Aorta (tissue), 5 donors: ENCODE results near the gene PNLIPRP2. TPM values are rescaled to one million over a fixed set of nuclear protein-coding genes. Genes with fewer than 3 reads are reported as not detected.

ENCODE experiments used
- ATAC-seq: fragments of 200-7000 bp; cut with Tn5 transposase; one replicate; pipeline ENCODE4 v1.9.1; 2022; ENCODE audit warnings: moderate library complexity; ENCODE audit not compliant: low FRiP score
- DNase-seq, 2 donors: peaks; one replicate each; pipeline ENCODE4 v3.0.0-alpha.2; 2020
- H3K27ac ChIP-seq, 2 donors: one replicate each; pipeline ENCODE4 v1.5.1; 2013; ENCODE audit warnings: low read length in 2 of 2, mild to moderate bottlenecking in 2 of 2, moderate library complexity in 2 of 2, control low read depth in 1 of 2, inconsistent platforms in 1 of 2, low read depth in 1 of 2
- H3K27me3 ChIP-seq, 2 donors: one replicate each; pipeline ENCODE4 v1.6.1; 2013; ENCODE audit warnings: control low read depth in 1 of 2, low read length in 1 of 2, mild to moderate bottlenecking in 1 of 2, moderate library complexity in 1 of 2; ENCODE audit not compliant: insufficient read depth in 2 of 2, control insufficient read depth in 1 of 2
- H3K36me3 ChIP-seq, 2 donors: one replicate each; pipeline ENCODE4 v1.6.1; 2013; ENCODE audit warnings: control low read depth in 1 of 2, low read length in 1 of 2, mild to moderate bottlenecking in 1 of 2; ENCODE audit not compliant: insufficient read depth in 2 of 2, control insufficient read depth in 1 of 2
- H3K4me1 ChIP-seq, 2 donors: one replicate each; pipeline ENCODE4 v1.6.1; 2013; ENCODE audit warnings: low read length in 2 of 2, control low read depth in 1 of 2, mild to moderate bottlenecking in 1 of 2, moderate library complexity in 1 of 2; ENCODE audit not compliant: insufficient read depth in 2 of 2, control insufficient read depth in 1 of 2
- H3K4me3 ChIP-seq, 2 donors: one replicate each; pipeline ENCODE4 v1.5.1; 2013; ENCODE audit warnings: low read length in 2 of 2, control low read depth in 1 of 2, mild to moderate bottlenecking in 1 of 2
- H3K9me3 ChIP-seq: one replicate; pipeline ENCODE4 v1.6.1; 2013; ENCODE audit warnings: mild to moderate bottlenecking, low read length; ENCODE audit not compliant: control insufficient read depth
- WGBS, 2 donors: extraction: QIAGEN DNeasy Blood & Tissue Kit; methylation state at CpG; one replicate each; pipeline ENCODE4 v1.1.7; 2013; 5-methylcytosine and 5-hydroxymethylcytosine counted together
- intact Hi-C, 2 donors: fragments of 100-400 bp; cut with DNase I; formaldehyde crosslinking; loops; one replicate each; pipeline versions ENCODE4 v1.14.2 to v1.15.0; 2022
- polyA plus RNA-seq, 2 donors: library from polyadenylated mRNA; stranded (reverse); fragments of 200-250 nt; gene quantifications; one replicate each; pipeline ENCODE4 v1.2.3, GENCODE V29; 2013
- total RNA-seq, 2 donors: library from RNA; stranded (reverse); fragmentation: NEBNext Ultra II Directional; extraction: Animal tissue kit (Norgen Biotek cat#: 25700); gene quantifications; one replicate each; pipeline ENCODE4 v1.2.1, GENCODE V29; 2021
- donor health status: healthy with polysubstance abuse.
- donor health status: Bipolar disorder and iron deficiency.
- donor health status: DM: no; HTN: no; CAD: no.
- donor health status: DM: no; HTN: no; CAD: no.
- donor health status: DM: yes; HTN: yes; CAD: no.

Gene PNLIPRP2
- total and polyA plus RNA-seq, 4 donors = 0.77 to 4.3 (median 1.2) TPM; not detected in 1

DNA sequence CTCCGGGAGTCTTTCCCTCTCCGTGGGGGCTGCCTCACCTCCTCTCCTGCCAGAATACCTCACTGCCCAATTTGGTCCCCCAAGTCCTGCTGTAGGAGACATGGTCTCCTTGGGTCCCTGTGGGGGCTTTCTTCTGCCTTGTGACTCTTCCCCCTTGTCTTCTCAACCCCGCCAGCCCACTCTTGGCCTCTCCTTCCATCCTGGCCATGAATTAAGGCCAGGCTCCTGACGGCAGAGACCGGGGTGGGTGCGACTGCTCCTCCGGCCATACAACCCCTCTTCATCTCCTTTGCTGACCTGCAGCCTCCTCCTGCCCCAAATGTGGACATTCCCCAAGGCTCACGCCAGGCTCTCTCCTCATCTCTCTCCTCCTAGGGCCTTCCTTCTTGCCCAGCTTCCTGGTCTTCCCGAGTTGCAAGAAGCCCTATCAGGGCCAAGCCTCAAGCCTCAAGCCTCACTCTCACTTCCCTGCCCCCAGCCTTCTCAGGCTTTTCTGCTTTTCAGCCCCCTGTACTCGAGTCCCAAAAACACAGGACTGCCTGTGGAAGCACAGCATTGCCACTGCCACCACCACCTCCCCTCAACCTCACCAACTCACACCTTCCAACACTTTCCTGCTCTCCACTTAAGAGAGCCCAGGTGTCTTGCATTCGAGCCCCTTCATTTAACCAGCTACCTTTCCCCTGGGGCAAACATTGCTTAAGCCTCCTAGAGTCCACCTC, 1.3 kb downstream of the PNLIPRP2 start:
- Histone ChIP-seq H3K4me1 (no peaks in the 10 kb centered on the region), H3K27me3 (no peaks in the 10 kb centered on the region), H3K9me3 (no peaks in the 10 kb centered on the region), H3K36me3 (no peaks in the 10 kb centered on the region), H3K4me3 (no peak overlapping the region), H3K27ac (no peak overlapping the region)
- no peak for DNase-seq
- no peak for ATAC-seq
- intact Hi-C loops = no loop called here
- 86 to 88% methylated on average over 11 of the region's 11 CpGs for WGBS, 2 donors

DNA sequence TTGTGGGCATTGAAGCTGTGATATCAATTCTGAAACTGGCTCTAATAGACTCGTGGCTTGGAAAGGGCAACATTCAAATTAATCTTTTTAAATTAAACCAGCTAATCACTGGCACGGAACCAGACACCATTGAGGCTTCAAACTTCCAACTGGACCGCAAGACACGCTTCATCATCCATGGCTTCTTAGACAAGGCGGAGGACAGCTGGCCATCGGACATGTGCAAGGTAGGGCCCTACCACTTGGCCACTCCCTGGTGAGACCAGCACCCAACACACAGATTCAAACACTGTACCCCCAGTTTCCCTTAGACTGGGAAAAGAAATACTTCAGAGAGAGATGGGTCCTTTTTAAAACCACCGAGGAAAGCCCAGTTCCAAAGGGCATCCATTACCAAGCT, 5.1 kb downstream of the PNLIPRP2 start:
- intact Hi-C loops = no loop called here
- no peak for ATAC-seq
- Histone ChIP-seq H3K27ac (no peak overlapping the region), H3K9me3 (no peaks in the 10 kb centered on the region), H3K4me1 (no peaks in the 10 kb centered on the region), H3K4me3 (no peak overlapping the region), H3K36me3 (no peaks in the 10 kb centered on the region), H3K27me3 (no peaks in the 10 kb centered on the region)
- DNase-seq = no peak
- WGBS, 2 donors = 91% methylated on average over 7 of the region's 7 CpGs

GRCh38 chr10:116626815-116627214, 6.1 kb downstream of the PNLIPRP2 start:
- Histone ChIP-seq H3K27me3 (no peaks in the 10 kb centered on the region), H3K4me1 (no peaks in the 10 kb centered on the region), H3K27ac (no peak overlapping the region), H3K4me3 (no peak overlapping the region), H3K36me3 (no peaks in the 10 kb centered on the region), H3K9me3 (no peaks in the 10 kb centered on the region)
- DNase-seq = no peak
- ATAC-seq = no peak
- intact Hi-C loops = no loop called here
- 73 to 75% methylated on average over 9 of the region's 9 CpGs for WGBS, 2 donors

DNA sequence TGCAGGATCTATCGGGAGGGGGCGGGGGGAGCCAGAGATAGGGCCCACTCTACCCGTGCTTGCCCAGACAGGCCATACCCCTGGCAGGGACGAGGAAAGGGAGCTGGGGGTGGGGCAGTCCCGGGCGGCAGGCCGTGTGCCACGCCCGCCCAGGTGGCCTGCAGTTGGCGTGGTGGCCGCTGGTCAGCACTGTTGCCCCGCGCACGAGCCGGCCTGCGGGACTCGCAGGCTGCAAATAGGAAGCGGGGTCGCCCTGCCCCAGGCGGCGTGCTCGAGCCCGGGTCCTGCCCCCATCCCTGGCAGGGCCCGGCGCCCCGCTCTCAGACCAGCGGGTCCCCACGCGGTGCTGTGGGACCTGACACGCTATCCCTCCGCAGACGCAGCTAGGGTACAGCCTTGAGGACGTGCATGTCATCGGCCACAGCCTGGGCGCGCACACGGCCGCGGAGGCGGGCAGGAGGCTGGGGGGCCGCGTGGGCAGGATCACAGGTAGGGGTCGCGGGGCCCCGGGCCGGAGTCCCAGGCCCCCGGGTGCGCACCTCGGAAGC, 6.7 kb downstream of the PNLIPRP2 start:
- peak; percentile 45 for ATAC-seq
- no peak for DNase-seq

GRCh38 chr10:116629340-116629739, 8.6 kb downstream of the PNLIPRP2 start:
- 75 to 80% methylated on average over 4 of the region's 4 CpGs for WGBS, 2 donors
- no peak for ATAC-seq
- intact Hi-C loops = no loop called here

More for the DNA sequence above, 6.7 kb downstream of the PNLIPRP2 start:
- Histone ChIP-seq H3K36me3 (no peaks in the 10 kb centered on the region), H3K27ac (no peak overlapping the region), H3K9me3 (no peaks in the 10 kb centered on the region), H3K4me1 (no peaks in the 10 kb centered on the region), H3K27me3 (no peaks in the 10 kb centered on the region), H3K4me3 (no peak overlapping the region)
- intact Hi-C loops = no loop called here
- 2 to 4% methylated on average over 39 to 49 of the region's 49 CpGs for WGBS, 2 donors

GRCh38 chr10:116630020-116630419, 9.3 kb downstream of the PNLIPRP2 start:
- Histone ChIP-seq H3K4me1 (no peaks in the 10 kb centered on the region), H3K27ac (no peak overlapping the region), H3K9me3 (no peaks in the 10 kb centered on the region), H3K36me3 (no peaks in the 10 kb centered on the region), H3K27me3 (no peaks in the 10 kb centered on the region), H3K4me3 (no peak overlapping the region)
- 43 to 54% methylated on average over 2 of the region's 2 CpGs for WGBS, 2 donors
- intact Hi-C loops = no loop called here
- ATAC-seq (no peak), DNase-seq (no peak)

More at GRCh38 chr10:116629340-116629739, 8.6 kb downstream of the PNLIPRP2 start:
- H3K27ac ChIP-seq = no peak overlapping the region
- DNase-seq = no peak
- no peaks in the 10 kb centered on the region for H3K36me3 ChIP-seq
- H3K9me3 ChIP-seq = no peaks in the 10 kb centered on the region
- H3K4me3 ChIP-seq = no peak overlapping the region
- no peaks in the 10 kb centered on the region for H3K4me1 ChIP-seq
- no peaks in the 10 kb centered on the region for H3K27me3 ChIP-seq

GRCh38 chr10:116631871-116632295, 11.1 kb downstream of the PNLIPRP2 start:
- ATAC-seq = no peak
- no peak overlapping the region for H3K27ac ChIP-seq
- H3K4me1 ChIP-seq = no peaks in the 10 kb centered on the region
- H3K9me3 ChIP-seq = no peaks in the 10 kb centered on the region
- H3K4me3 ChIP-seq = no peak overlapping the region
- intact Hi-C loops = no loop called here
- DNase-seq = no peak
- H3K27me3 ChIP-seq = no peaks in the 10 kb centered on the region
- no peaks in the 10 kb centered on the region for H3K36me3 ChIP-seq
- WGBS, 2 donors = 89 to 90% methylated on average over 6 of the region's 6 CpGs

- H3K27ac ChIP-seq = no peak overlapping the region
- H3K4me3 ChIP-seq = no peak overlapping the region
- H3K9me3 ChIP-seq = no peaks in the 10 kb centered on the region
- WGBS, 2 donors = 91 to 93% methylated on average over 17 of the region's 17 CpGs
- no peaks in the 10 kb centered on the region for H3K4me1 ChIP-seq
- DNase-seq (no peak), ATAC-seq (no peak)
- H3K36me3 ChIP-seq = no peaks in the 10 kb centered on the region
- no peaks in the 10 kb centered on the region for H3K27me3 ChIP-seq
- intact Hi-C loops = no loop called here
These were observed 12.0 kb downstream of the PNLIPRP2 start for GRCh38 chr10:116632596-116633215.

DNA sequence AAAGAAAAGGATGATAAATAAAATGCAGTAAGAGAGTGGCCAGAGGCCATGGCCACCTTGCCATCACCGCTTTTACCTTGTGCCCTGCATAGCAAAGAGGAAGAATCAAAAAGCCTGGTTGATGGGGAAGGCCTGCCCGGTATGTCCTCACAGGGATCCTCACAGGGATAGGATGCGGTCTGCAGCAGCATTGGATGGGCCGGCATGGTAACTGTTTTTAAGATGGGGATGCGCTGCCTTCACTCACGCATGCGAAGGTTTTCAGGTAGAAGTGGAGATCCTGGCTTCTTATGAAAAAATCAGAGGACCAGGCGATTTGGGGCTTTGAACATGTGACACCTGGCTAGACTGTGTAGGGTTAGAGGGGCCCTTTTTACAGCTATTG, 12.5 kb downstream of the PNLIPRP2 start:
- DNase-seq (no peak), ATAC-seq (no peak)
- Histone ChIP-seq H3K27me3 (no peaks in the 10 kb centered on the region), H3K9me3 (no peaks in the 10 kb centered on the region), H3K4me1 (no peaks in the 10 kb centered on the region), H3K27ac (no peak overlapping the region), H3K36me3 (no peaks in the 10 kb centered on the region), H3K4me3 (no peak overlapping the region)
- intact Hi-C loops = no loop called here
- 97 to 99% methylated on average over 8 of the region's 8 CpGs for WGBS, 2 donors
